ENCODE results near the gene MUC2.

Gene MUC2

DNA sequence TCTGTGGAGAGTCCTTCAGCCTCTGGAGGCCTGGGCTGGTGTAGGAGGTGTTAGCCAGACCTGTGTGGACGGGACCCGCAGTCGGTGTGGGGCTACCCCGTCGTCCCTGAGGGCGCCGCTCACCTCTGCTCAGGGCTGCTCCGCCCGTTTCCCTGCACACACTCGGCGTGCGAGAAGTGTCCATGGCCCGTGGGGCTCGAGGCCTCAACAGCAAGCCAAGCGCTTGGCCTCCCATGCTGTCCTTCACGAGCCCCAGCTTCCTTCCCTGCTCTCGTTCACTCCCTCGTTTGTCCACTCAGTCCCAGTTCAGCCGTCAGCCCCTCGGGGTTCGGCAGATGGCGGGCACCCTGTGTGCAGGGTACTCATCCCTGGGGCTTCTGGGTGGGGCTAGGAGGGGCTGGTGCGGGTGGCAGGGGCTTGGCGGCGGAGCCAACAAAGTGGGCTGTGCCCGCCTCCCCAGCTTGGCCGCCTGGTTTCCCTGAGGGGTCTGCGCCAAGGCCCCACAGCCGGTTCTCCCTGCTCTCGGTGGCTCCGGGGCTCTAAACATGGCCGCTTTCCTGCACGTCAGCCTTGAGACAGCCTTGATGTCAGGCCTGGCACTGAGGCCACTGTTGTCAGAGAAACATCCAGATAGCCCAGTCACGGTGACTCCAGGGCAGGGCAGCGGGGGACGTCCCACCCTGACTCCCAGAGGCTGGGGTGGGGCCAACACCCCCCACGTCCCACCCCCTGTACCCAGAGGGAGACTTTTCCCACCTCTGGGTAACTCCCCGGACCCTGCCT is 41.5 kb upstream of the MUC2 start:
- no peak overlapping the region for H3K4me3 ChIP-seq (ENCODE audit: low read length)
- no peak for TF ChIP-seq ZNF274 (IDR thresholded peaks at IDR 0.05; ENCODE audit: low read depth, low read length)

GRCh38 chr11:1034001-1034400 is 40.7 kb upstream of the MUC2 start:
- H3K4me3 ChIP-seq (ENCODE audit: low read length), result no peak overlapping the region
- TF ChIP-seq ZNF274 (IDR thresholded peaks at IDR 0.05; ENCODE audit: low read depth, low read length), result no peak

DNA sequence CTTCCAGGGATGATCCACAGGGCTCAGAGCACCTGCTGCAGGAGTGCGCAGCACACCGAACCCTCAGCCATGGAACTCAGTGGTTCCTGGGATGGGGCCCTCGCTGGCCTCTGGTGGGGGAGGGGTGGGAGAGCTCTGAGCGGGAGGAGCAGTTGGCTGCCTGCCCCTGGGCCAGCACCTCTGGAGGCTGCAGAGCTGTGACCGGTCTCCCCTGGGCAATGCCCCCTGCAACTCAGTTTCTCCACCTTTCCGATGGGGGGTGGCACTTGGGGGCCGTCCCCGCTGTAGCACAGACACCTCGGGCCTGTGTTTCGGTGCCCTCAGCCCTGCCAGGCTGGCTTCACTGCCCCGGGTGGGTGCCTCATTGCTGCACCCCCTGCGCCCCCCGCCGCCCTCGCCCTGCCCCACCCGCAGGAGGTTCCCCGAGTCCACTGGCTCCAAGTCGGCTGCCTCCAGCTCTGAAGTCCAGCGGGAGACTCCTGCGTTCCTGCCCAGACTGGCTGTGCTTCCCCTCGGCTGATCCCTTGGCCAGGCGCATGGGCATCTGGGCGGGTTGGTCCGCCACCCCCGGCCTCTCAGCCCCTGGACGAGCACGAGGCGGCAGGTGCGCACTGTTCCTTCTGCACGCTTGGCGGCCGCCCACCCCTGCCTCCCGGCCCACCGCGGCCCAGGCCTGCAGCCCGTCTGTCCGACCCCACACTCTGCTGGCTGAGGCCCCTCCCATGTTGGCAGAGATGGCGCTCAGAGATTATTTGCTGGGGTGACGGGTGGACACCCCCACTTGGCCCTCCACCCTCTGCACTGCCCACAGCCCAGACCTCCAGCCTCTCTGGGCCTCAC is 40.0 kb upstream of the MUC2 start:
- no peak for TF ChIP-seq ZNF274 (IDR thresholded peaks at IDR 0.05; ENCODE audit: low read depth, low read length)
- H3K4me3 ChIP-seq (ENCODE audit: low read length), result no peak overlapping the region

GRCh38 chr11:1035577-1036283 is 38.9 kb upstream of the MUC2 start:
- H3K4me3 ChIP-seq (ENCODE audit: low read length), result no peak overlapping the region
- no peak for TF ChIP-seq ZNF274 (IDR thresholded peaks at IDR 0.05; ENCODE audit: low read depth, low read length)

DNA sequence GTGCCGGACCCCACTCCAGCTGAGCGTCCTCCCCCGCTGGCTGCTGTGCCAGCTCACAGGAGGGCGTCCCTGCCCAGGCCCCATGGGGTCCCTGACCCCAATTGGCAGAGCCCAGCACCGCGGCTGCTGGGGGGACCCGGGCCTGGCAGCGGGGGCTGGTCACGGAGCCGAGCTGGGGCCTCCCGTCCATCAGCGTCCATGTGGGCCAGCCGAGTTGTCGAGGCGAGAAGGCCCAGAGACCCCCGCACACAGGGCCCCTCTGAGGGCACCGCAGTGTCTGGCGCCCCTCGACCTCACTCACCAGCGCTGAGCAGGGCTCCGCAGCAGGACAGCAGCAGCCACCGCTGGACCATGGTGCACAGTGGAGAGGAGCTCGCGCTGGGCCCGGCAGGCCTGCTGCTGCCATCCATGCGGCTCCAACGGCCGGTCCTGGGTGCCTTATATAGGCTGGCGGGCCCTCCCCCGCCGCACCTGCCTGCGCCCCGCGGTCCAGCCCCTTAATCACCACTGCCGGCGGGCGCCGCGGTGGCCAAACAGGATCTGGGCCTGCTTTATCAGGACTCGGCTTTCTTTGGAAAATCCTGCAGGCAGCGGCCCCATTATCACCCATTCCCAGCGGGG is 38.3 kb upstream of the MUC2 start, which contains the start of gene MUC6:
Gene MUC6 (minus strand): TSS at position 416 of the 621 bp plus-strand sequence. CDS start 63 bp downstream, at position 353.
- no peak for TF ChIP-seq ZNF274 (IDR thresholded peaks at IDR 0.05; ENCODE audit: low read depth, low read length)
- no peak within 1 kb of the TSS for H3K4me3 ChIP-seq (ENCODE audit: low read length)

DNA sequence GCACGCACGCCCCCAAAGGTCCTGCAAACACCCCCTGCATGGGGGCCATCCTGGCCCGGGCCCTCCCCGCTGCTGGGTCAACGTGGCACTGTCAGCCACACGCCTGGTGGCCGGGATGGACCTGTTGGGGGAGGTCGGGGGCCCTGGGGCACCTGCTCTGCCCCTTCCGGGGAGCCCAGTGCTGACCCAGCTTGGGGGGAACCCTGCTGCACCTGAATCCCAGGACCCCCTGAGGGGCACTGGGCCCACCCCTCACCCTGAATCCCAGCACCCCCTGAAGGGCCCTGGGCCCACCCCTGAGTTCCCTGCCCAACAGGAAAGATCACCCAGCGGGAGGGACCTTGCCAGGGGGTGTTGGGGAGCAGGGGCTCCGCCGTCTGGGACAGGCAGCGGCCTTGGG is 37.7 kb upstream of the MUC2 start:
- no peak for TF ChIP-seq ZNF274 (IDR thresholded peaks at IDR 0.05; ENCODE audit: low read depth, low read length)
- H3K4me3 ChIP-seq (ENCODE audit: low read length), result no peak overlapping the region

GRCh38 chr11:1037506-1038055 is 37.1 kb upstream of the MUC2 start:
- no peak overlapping the region for H3K4me3 ChIP-seq (ENCODE audit: low read length)
- no peak for TF ChIP-seq ZNF274 (IDR thresholded peaks at IDR 0.05; ENCODE audit: low read depth, low read length)

DNA sequence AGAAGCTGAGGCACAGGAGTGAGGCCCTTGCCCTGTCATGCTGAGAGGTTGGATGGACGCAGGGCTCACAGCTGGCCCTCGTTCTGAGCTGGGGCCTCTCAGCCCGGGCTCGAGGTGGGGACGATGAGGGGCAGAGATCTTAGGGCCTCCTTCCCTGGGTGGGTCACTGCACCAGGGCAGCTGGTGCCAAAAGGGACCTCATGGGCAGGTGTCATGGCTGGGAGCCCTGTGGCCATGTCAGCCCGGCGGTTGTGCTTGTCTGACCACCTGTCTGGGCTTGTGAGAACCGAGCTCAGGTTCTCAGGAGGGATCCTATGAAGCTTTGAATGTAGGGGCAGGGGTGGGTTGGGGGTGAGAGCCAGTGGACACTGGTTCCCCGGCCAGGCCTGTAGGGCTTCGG is 36.3 kb upstream of the MUC2 start:
- H3K4me3 ChIP-seq (ENCODE audit: low read length), result no peak overlapping the region
- no peak for TF ChIP-seq ZNF274 (IDR thresholded peaks at IDR 0.05; ENCODE audit: low read depth, low read length)

GRCh38 chr11:1038921-1039320 is 35.8 kb upstream of the MUC2 start:
- no peak for TF ChIP-seq ZNF274 (IDR thresholded peaks at IDR 0.05; ENCODE audit: low read depth, low read length)
- no peak overlapping the region for H3K4me3 ChIP-seq (ENCODE audit: low read length)

DNA sequence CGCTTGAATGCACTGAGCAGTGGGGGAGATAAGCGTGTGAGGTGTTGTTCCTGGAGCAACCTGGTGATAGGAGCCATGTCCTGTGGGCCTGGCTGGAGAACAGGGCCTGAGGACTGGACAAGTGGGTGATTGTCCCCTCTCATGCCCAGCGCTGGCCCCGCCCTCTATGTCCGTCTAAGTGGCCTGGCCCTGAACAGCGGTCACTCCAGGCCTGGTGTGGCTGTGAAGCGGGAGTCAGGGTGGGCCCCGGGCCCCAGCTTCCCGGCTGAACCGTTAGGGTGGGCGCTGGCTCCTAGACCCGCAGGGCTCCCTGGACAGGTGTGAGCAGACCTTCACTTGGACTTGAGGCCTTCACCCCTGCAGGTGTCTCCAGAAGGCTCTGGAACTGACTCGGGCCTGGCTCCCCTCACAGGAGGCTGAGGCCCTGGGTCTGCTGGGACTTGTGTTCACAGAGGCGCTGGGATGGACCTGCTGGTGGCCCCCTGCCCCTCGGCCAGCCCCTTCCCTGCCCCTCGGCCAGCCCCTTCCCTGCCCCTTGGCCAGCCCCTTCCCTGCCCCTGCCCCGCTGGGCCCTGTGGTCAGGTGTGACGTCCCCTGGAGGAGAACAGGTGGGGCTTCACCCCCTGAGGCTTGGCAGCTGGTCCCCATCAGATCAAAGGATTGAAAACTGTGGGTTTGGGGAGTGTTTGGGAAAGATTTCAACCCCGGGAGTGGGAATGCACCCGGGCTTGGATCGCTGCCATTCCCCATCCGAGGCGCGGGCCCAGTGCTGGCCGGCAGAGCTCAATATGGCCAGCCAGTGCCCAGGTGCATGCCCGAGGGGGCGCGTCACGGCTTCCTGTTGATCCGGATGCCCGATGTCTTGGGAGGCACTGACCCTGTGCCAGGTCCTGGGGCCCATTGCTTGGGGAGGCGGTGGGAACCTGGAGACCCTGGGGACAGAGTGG is 34.9 kb upstream of the MUC2 start:
- TF ChIP-seq ZNF274 (IDR thresholded peaks at IDR 0.05; ENCODE audit: low read depth, low read length), result no peak
- no peak overlapping the region for H3K4me3 ChIP-seq (ENCODE audit: low read length)

GRCh38 chr11:1040428-1041148 is 34.1 kb upstream of the MUC2 start:
- TF ChIP-seq ZNF274 (IDR thresholded peaks at IDR 0.05; ENCODE audit: low read depth, low read length), result no peak
- no peak overlapping the region for H3K4me3 ChIP-seq (ENCODE audit: low read length)

- H3K4me3 ChIP-seq (ENCODE audit: low read length), result no peak overlapping the region
- TF ChIP-seq ZNF274 (IDR thresholded peaks at IDR 0.05; ENCODE audit: low read depth, low read length), result no peak
Measured at GRCh38 chr11:1041149-1041467, 33.6 kb upstream of the MUC2 start.

All from GM08714 (cell line).